ENCODE data around the gene FAM120A. TPM values are rescaled to one million over a fixed set of nuclear protein-coding genes. Genes with fewer than 3 reads are reported as not detected.

Gene FAM120A
- total and polyA plus RNA-seq, 9 donors: 37.9 to 130 (median 78.9) TPM

- DNase-seq: no peak
- H3K9me3 ChIP-seq: no peaks in the 10 kb centered on the region
- H3K27me3 ChIP-seq: no peaks in the 10 kb centered on the region
- no peaks in the 10 kb centered on the region for H3K4me1 ChIP-seq (ENCODE audit: insufficient read depth)
- H3K4me3 ChIP-seq: no peak overlapping the region
- no peak overlapping the region for H3K27ac ChIP-seq
- TF ChIP-seq POLR2A (IDR thresholded peaks at IDR 0.05) (no peak), EP300 (IDR thresholded peaks at IDR 0.05) (no peak), CTCF (IDR thresholded peaks at IDR 0.05) (no peak)
- intact Hi-C loops (cut with DNase I): loop anchor here in 1 of 4 donors (10.0 kb wide), 1 partner anchor 462 kb away; no protein-coding TSS in a partner anchor
- H3K36me3 ChIP-seq: no peaks in the 10 kb centered on the region
- 94 to 96% (median 94%) methylated on average over 8 of the region's 8 CpGs for WGBS, 3 donors
Observed at GRCh38 chr9:93572636-93573515, 121.4 kb downstream of the FAM120A start.

- peaks cover 4% of the 10 kb centered on the region for H3K4me1 ChIP-seq (ENCODE audit: insufficient read depth)
- DNase-seq: no peak
- H3K4me3 ChIP-seq: no peak overlapping the region
- no peaks in the 10 kb centered on the region for H3K36me3 ChIP-seq
- no peak overlapping the region for H3K27ac ChIP-seq
- 95 to 99% (median 97%) methylated on average over 3 of the region's 3 CpGs for WGBS, 3 donors
- no peak for TF ChIP-seq EP300 (IDR thresholded peaks at IDR 0.05)
- TF ChIP-seq CTCF (IDR thresholded peaks at IDR 0.05): no peak
- TF ChIP-seq POLR2A (IDR thresholded peaks at IDR 0.05): no peak
- H3K27me3 ChIP-seq: no peaks in the 10 kb centered on the region
- intact Hi-C loops (cut with DNase I): loop anchor here in 1 of 4 donors (10.0 kb wide), 1 partner anchor 461 kb away; no protein-coding TSS in a partner anchor
- no peaks in the 10 kb centered on the region for H3K9me3 ChIP-seq
Observed at GRCh38 chr9:93573516-93573828, 122.0 kb downstream of the FAM120A start.

GRCh38 chr9:93574091-93574899 is 122.8 kb downstream of the FAM120A start:
- no peaks in the 10 kb centered on the region for H3K36me3 ChIP-seq

More at GRCh38 chr9:93574091-93574899, 122.8 kb downstream of the FAM120A start:
- intact Hi-C loops (cut with DNase I): loop anchor here in 1 of 4 donors (10.0 kb wide), 1 partner anchor 461 kb away; no protein-coding TSS in a partner anchor
- Histone ChIP-seq H3K9me3 (no peaks in the 10 kb centered on the region), H3K4me1 (ENCODE audit: insufficient read depth) (peaks cover 4% of the 10 kb centered on the region), H3K4me3 (no peak overlapping the region), H3K27me3 (no peaks in the 10 kb centered on the region), H3K27ac (peak overlapping the region in 1 of 2 donors; percentile 3)
- no peak for DNase-seq
- TF ChIP-seq CTCF (IDR thresholded peaks at IDR 0.05) (no peak), POLR2A (IDR thresholded peaks at IDR 0.05) (no peak), EP300 (IDR thresholded peaks at IDR 0.05) (no peak)
- 83 to 90% (median 86%) methylated on average over 9 of the region's 9 CpGs for WGBS, 3 donors
